GM13977 (cell line): ENCODE measurements around the gene DLGAP3.

Source experiments
- DNase-seq: peaks from one replicate; pipeline ENCODE4 v3.0.0; 2012; ENCODE audit warnings: low spot score
- CTCF ChIP-seq: IDR thresholded peaks from 2 replicates; pipeline ENCODE4 v1.5.1; 2012; ENCODE audit warnings: mild to moderate bottlenecking, control low read depth; ENCODE audit not compliant: insufficient read depth; ENCODE audit errors: extremely low read depth, missing control alignments
- in situ Hi-C: fragments of 300-500 bp; cut with MboI; formaldehyde crosslinking; loops from one replicate; pipeline ENCODE4 v1.12.0; 2022; ENCODE audit warnings: low sequenced_read_pairs, low pct_unique_long_range_greater_than_20kb, mixed read lengths, inconsistent platforms; ENCODE audit not compliant: unreplicated experiment

The DLGAP3 gene

GRCh38 chr1:34904236-34905097 lies 25.0 kb downstream of the DLGAP3 start:
- in situ Hi-C loops: no loop called here
- no peak for DNase-seq
- TF ChIP-seq CTCF: no peak

- no peak for TF ChIP-seq CTCF
- in situ Hi-C loops: no loop called here
- no peak for DNase-seq
Observed at GRCh38 chr1:34901919-34902318, 27.5 kb downstream of the DLGAP3 start.

GRCh38 chr1:34900775-34901502 lies 28.5 kb downstream of the DLGAP3 start:
- in situ Hi-C loops: no loop called here
- no peak for DNase-seq
- no peak for TF ChIP-seq CTCF

GRCh38 chr1:34899906-34900305 lies 29.5 kb downstream of the DLGAP3 start:
- DNase-seq: no peak
- in situ Hi-C loops: no loop called here
- TF ChIP-seq CTCF: no peak

DNA sequence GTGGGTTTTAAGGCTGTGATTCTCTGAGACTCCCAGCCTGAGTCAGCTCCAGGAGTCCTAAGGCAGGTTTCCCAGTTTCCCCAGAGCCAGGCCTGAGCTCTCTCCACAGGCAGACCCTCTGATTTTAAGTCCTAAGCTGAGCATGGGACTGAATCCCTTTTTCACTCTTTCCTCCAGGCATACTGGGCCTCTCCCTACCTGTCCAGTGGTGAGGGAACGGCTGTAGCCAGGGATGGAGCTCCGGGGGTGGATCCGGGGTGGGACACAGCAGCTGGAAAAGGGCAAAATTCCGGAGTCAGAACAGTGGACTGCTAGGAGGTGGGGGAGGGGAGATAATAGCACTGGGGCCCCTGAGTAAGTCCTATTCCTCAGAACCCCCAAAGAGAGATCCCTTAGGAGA lies 30.0 kb downstream of the DLGAP3 start:
- in situ Hi-C loops: no loop called here

DNA sequence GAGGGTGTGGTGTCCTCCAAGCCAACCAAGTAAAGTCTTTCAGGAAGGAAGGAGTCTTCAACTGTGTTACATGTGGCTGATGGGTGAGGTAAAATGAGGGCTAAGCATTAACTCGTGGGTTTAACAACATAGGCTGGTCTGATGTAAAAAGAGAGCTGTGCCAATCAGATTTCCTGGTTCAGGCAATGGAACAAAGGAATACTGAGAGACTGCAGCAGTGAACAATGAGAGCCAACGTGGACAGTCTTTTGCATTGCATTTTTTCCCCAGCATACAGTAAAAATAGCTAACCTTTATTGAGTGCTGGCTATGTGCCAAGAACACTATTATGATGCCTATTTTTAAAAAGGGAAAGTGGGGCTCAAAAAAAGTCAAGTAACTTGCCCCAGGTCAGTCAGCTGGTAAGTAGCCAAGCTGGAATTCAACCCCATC lies 31.1 kb downstream of the DLGAP3 start:
- no peak for DNase-seq
- no peak for TF ChIP-seq CTCF
- in situ Hi-C loops: no loop called here

More for the DNA sequence above, 30.0 kb downstream of the DLGAP3 start:
- no peak for TF ChIP-seq CTCF
- DNase-seq: no peak
